SK-N-DZ (cell line): ENCODE results near the gene KIF14. TPM values are rescaled to one million over a fixed set of nuclear protein-coding genes. Genes with fewer than 3 reads are reported as not detected.

Experiments
- DNase-seq: peaks from one replicate; pipeline ENCODE4 v3.0.0-alpha.2; 2015; ENCODE audit warnings: low spot score
- polyA plus RNA-seq, 2 experiments: library from polyadenylated mRNA; depleted of rRNA; stranded (reverse); fragments of >200 nt; gene quantifications; 2 replicates each; pipeline ENCODE4 v1.2.3, GENCODE V29; 2014

The KIF14 gene, protein sequence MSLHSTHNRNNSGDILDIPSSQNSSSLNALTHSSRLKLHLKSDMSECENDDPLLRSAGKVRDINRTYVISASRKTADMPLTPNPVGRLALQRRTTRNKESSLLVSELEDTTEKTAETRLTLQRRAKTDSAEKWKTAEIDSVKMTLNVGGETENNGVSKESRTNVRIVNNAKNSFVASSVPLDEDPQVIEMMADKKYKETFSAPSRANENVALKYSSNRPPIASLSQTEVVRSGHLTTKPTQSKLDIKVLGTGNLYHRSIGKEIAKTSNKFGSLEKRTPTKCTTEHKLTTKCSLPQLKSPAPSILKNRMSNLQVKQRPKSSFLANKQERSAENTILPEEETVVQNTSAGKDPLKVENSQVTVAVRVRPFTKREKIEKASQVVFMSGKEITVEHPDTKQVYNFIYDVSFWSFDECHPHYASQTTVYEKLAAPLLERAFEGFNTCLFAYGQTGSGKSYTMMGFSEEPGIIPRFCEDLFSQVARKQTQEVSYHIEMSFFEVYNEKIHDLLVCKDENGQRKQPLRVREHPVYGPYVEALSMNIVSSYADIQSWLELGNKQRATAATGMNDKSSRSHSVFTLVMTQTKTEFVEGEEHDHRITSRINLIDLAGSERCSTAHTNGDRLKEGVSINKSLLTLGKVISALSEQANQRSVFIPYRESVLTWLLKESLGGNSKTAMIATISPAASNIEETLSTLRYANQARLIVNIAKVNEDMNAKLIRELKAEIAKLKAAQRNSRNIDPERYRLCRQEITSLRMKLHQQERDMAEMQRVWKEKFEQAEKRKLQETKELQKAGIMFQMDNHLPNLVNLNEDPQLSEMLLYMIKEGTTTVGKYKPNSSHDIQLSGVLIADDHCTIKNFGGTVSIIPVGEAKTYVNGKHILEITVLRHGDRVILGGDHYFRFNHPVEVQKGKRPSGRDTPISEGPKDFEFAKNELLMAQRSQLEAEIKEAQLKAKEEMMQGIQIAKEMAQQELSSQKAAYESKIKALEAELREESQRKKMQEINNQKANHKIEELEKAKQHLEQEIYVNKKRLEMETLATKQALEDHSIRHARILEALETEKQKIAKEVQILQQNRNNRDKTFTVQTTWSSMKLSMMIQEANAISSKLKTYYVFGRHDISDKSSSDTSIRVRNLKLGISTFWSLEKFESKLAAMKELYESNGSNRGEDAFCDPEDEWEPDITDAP (N-terminal part only)
- 17.8 and 18.2 TPM in 2 replicates for polyA plus RNA-seq (2014; cell fraction: cytosol; rRNA removed)
- 10.5 and 11.7 TPM in 2 replicates for polyA plus RNA-seq (2014; cell fraction: nucleus; rRNA removed)

DNA sequence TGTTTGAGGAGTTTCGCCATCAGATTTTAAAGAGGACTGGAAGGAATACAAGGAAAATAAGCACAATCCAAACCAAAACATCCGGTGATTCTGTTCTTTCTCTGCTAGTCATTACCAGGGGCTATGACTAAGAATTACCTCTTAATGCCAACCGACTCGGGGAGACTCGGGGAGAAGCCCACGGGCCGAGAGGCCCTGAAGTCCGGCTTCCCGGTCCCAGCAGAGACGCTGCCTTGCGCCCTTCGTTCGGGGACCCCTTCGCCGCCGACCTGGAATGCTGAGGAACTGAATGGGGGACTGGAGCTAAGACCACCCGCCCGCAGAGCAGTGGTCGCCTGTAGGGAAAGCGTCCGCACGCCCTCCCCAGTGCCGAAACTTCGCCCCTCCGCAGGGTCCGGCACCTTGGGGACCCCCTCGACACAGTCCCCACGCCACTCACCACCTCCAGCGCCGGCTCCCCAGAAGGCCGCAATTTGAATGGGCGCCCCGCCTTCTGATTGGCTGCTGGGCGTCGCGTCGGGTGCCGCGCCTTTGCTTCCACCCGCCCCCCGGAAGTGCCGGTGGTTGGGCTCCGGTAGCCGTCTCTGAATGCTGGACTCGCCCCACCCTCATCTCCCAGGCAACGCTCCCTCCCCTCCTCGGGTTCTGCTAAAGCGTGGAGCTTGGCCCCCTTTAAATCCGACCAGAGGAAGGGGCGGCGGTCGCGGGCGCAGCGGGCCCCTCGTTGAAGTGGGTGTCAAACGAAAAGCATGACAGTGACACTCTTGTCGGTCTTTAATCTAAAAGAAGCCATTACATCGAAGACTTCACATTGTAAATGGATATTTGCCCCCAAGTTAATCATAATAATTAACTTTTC lies at the start of gene KIF14:
KIF14 (minus strand) TSS at position 479 of the 859 bp plus-strand sequence. CDS start 2,028 bp downstream, outside the sequence.
- peak; percentile 90 for DNase-seq

DNA sequence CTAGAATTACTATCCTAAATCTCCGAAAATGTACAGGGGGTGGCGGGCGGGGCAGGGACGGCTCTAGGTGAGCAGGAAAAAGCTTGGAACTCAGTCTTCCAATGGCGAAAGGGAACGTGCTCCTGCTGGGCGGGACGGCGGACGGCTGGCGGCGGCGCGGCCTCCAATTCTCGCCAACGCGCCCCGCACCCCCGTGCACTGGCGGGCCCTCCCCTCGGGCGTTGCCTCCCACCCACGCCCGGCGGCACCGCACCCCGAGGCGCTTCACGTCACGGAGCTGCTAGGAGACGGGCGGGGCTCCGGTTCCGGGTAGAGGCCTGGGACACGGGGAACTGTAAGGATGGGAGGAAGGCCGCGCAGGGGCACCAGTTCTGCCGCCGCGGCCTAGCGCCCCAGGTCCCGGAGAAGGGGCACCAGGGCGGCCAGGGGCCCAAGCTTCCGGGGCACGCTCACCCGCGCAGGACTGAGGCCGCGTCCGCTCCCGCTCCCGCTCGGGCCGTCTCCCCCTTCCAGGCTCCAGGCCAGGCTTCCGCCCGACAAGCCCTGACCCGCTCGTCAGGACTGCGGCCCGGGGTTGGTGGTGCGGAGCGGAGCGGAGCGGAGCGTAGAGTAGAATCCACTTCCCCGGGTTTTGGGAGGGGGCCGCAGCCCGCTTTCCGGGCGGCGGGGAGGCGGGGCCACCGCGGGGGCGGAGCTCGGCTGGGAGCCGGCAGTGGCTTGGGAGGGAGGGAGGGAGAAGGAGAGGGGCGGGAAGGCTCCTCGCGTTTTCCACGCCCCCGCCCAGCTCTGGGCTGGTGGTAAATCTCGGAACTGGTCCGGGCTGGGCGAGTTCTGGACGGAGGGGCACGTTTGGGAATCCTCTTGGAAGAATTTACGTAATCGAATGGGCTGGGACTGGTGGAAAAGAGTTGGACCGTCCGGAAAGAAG lies 49.0 kb upstream of the KIF14 start, which contains the start of gene DDX59:
DDX59 (minus strand) TSS at position 594 of the 928 bp plus-strand sequence. CDS start 3,167 bp downstream, outside the sequence.
- peak; percentile 95 for DNase-seq

DNA sequence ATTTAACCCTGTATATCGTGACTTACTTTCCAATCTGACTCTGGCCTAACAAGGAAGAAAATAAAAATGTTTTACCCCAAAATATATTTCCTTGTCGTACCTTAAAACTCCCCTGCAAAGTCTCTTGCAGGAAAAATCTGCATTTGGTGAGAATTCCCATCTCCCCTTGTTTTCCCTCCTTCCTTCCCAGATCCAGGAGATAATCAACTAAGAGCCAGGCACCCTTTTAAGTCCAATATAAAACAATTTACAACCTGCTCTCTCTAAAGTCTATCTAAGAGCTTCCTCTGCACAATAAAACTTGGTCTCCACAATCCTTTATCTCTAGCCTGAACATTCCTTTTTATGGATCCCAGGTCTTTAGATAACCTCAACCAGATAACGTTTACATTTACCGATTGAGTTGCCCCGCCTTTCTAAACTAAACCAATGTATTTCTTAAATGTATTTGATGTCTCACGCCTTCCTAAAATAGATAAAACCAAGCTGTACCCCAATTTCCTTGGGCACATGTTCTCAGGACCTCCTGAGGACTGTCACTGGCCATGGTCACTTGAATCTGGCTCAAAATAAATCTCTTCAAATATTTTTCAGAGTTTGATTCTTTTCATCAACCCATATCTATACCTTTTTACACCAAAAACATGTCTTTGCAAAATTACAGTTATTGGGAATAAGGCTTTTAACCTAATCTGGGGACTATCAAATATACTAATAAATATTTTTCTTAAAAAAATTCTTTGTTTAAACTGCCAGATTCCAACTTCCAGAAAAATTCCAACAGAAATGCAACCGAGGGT lies 48.2 kb upstream of the KIF14 start:
- DNase-seq = no peak

DNA sequence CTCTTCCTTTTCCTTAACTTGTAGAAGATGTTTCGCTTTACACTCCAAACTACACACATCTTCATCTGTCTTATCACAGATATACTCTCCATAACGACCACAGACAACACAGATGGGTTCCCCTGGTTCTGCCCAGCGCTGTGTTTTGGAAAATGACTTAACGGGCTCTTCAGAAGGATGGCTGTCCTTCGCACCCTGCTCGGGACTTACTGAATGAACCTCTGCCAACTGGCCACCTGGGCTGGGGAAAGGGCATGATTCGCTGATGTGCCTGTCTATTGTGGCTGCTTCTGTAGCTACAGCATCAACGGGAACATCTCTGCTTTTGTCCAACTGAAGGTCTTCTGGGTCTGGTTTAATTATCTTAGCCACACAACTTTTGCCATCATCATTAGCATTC lies 45.8 kb upstream of the KIF14 start:
- no peak for DNase-seq

DNA sequence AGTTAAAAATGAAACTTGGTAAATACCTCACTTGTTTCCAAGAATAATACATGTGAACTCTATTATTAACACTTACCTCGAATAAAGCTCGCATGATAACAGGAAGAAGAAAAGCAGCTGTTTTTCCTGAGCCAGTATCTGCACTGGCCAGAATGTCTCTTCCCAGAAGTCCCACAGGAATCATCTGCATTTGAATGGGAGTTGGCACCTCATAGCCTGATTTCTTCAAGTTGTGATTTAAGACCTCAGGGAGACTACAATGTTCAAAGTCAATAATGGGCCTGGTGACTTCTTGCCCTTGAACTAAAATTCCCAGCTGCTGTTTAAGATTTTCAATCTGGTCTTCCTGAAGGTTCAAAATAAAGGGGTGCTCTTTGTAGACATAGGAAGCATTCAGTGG lies 45.3 kb upstream of the KIF14 start:
- no peak for DNase-seq

DNA sequence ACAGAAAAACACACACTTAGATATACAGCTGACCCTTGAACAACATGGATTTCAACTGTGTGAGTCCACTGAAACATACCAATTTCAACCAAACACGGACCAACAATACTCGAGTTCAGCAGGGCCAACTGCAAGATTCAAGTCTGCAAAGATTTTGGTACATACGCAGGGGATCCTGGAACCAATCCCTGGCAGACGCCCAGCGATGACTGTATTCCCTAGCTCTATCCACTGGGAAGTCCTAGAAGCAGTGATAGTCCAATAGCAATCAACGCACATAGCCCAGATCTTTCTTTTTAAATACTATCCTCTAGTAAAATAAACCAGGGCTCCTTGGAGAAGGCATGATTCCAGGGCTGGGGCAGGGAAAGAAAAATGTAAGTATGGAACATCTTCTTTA lies 40.2 kb upstream of the KIF14 start:
- no peak for DNase-seq

DNA sequence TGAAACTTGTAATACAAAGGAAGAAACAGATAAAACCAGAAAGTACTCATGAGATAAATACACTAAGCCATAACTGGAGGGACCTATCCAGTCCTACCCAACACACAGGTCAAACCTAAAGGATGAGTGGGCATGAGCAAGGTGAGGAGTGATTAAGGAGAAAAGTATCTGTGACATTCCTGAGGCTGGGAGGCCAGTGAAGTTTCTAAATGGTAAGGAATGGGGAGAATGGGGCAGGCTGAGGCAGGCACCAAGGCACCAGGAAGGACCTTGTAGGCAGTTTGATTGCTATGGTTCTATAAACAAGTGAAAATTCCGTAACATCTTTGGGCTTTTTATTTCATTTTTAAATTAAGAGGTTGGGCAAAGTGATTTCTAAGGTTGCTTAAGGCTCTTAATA lies 38.7 kb upstream of the KIF14 start:
- no peak for DNase-seq

DNA sequence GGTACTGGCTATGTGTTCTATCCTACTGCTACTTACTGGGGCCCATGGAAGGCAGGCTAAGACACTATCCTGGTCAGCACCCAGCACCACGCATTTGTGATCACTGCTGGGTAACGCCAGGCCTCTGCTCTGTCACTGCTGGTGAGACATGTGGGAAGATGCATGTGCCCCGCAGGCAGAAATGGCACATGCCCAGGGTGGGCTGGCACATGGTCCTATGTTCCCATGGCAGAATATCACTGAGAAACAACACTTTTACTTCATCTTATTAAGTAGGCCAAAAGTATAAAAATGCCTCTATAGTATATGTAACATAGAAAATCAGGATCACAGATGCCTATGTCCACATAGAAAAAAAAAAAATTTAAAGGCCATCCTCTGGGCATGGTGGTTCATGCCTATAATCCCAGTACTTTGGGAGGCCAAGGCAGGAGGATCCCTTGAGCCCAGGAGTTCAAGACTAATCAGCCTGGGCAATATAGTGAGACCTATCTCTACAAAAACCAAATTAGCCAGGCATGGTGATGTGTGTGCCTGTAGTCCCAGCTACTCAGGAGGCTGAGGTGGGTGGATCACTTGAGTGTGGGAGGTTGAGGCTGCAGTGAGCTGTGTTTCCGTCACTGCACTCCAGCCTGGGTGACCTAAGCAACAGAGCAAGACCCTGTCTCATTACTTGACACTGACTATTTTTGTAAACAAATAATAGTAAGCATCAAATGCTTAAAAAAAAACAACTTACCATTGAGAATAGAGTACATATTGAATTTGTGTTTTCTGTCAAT lies 37.7 kb upstream of the KIF14 start:
- no peak for DNase-seq

DNA sequence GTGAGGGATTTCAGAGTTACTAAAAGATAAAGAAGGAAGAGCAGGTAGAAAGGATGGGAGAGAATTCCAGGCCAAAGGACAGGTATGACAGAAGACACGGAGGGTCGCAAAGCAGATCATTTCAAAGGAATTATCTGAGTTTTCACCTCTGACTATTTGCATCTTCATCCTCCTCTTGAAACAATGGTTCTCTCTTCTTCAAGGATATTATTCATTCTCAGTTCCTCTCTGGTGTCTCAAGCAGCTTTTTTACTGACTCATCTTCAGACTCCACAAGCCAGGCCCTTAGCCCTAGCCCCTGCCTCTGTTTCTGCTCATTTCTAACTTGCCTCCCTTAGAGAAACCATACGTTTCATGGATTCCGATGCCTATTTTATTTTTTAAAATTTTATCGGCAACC lies 34.1 kb upstream of the KIF14 start:
- DNase-seq = no peak

DNA sequence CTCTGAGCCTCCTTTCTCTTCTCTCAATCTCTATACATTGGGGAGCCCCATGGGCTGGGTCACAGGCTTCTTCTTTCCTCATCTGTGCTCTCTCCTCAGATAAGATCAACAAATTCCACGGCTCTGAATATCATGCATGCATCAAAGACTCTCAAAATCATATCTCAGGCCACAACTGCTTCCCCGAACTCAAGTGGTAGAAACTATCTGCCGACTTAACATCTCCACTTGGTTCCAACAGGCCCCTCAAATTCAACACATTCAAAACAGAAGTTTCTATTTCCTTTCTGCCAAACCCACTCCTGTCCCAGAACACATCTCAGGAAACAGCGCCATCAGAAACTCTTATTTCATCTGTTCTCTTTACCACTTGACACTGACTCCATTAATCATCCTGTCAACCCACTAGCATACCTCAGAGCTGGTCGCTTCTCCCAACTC lies 32.5 kb upstream of the KIF14 start:
- DNase-seq = no peak

DNA sequence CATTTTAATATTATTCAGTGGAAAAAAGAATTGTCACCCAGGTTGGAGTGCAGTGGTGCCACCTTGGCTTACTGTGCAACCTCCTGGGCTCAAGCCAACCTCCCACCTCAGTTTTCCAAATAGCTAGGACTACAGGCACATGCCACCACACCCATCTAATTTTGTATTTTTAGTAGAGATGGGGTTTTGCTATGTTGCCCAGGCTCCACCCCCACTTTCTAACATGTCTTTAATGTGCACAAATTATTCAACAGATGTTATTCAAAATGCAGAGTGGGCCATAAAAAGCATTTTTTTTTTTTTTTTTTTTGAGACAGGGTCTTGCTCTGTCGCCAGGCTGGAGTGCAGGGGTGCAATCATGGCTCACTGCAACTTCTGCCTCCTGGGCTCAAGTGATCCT lies 31.8 kb upstream of the KIF14 start:
- DNase-seq = no peak

DNA sequence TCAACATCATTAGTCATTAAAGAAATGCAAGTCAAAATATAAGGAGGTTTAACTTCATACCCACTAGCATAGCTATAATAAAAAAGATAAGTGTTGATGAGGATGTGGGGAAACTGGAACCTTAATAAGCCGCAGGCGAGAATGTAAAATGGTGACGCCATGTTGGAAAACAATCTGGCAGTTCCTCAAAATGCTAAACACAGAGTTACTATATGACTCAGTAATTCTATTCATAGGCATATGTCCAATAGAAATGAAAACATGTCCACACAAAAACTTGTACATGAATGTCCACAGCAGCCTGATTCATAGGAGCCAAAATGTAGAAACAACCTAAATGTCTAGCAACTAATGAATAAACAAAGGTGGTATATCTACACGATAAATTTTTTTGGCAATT lies 26.0 kb upstream of the KIF14 start:
- no peak for DNase-seq

DNA sequence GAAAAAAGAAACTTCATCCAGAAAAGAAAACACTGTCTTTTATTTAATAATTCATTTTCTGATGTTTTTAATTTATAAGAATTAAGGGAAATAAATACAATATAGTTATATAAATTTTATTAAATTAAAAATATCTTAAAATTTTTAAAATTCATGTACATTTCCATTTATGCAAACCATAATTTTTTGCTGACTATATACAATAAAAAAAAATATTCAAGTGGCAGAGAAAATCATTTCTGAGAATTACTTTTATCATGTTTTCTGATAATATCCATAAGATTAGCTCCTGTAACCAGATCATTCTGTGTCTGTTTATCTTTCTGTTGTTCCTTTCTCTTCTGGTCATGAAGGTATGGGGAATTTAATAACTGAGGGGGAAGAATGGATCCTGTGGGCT lies 23.5 kb upstream of the KIF14 start:
- DNase-seq = no peak

DNA sequence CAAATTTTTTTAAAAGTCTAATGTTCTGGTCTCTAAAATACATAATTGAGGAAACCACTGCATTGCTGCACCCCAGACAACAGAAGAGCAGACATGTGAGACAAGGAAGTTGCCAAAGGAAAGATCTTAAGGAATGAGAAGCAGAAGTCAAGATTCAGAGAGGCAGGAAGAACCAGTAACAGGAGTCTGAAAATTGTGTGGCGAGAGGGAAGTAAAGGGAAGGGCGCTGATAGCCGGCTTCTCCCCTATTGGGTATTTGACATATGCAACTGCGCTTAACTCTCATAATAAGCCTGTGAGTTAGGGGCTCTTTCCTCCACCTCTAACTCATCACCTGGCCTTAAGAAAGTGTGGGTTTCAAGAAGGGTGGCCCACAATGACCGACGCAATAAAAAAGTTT lies 21.9 kb upstream of the KIF14 start:
- DNase-seq = no peak

DNA sequence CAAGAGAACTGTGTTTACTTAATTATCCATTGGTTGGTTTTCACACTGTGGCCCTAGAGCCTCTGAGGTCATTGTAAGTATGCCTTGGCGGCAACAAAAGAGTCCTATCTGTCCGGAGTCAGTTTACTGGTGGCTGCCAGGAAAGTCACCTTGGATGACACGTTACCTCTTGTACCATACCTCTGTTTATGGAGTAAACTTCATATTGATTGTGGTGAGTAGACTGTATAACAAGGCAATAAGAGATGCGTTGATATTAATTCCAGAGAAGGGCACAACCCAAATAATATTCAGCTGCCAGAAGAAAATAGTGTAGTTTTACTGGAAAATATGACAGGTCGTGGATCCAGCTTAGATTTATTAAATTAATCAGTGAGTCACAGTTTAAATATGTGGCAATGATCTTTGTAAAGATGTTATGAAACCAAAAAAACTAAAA lies 20.4 kb upstream of the KIF14 start:
- no peak for DNase-seq

DNA sequence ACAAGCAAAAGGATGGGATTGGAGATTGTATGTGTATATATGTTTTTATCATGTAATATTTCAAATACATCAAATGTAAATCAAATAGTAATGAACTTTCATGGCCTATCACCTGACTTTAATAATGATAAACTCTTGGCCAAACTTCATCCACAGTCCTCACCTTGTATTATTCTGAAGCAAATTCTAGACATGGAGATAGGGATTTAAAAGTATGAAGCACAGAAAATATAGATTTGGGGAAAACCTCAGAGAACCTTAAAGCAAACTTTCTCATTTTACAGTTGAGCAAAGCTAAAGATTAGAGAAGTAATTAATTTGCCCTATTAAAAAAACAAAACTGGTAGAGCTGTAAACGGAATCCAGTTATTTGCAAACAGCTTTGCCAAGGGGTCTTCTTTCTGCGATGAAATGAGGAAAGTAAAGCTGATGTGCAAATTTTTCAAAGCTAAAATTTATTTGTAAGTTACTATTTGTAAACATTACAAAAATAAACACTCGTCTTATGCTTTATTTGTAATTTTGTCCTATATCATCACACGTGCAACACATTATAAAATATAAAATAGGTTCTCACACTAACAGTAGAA lies 19.9 kb upstream of the KIF14 start:
- DNase-seq = no peak

DNA sequence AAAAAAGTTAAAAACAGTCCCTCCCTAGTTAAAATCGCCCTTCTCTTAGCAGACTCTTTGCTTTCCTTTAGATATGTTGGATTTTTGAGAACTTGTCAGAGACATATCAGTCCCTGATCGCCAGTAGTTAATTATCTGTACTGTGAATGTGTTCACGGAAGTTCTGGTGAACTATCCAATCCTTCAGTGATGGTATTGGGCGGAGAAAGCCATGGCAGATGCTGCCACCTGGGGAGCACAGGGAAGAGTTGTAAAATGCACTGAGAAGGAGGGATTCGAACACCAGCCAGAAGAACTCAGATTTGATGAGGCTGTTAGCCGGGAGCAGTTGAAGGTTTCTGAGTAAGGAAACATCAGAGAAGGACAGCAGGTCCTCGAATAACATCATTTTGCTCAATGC lies 17.5 kb upstream of the KIF14 start:
- no peak for DNase-seq
